Endodermal cell (in vitro differentiated cells): ENCODE results near the gene MFSD2A. TPM values are rescaled to one million over a fixed set of nuclear protein-coding genes. Genes with fewer than 3 reads are reported as not detected.
"Not testable (repeated sequence)": the region's sequence is repeated elsewhere in the genome, so short reads cannot be mapped to it uniquely, and the experiment has no call there.

ENCODE experiments used
- DNase-seq: peaks from one replicate; pipeline ENCODE4 v3.0.0-alpha.2; 2017
- H3K27ac ChIP-seq: 2 replicates; pipeline ENCODE4 v1.5.1; 2013; ENCODE audit warnings: mild to moderate bottlenecking, low read depth, low read length, moderate library complexity
- H3K27me3 ChIP-seq: 2 replicates; pipeline ENCODE4 v1.6.1; 2013; ENCODE audit warnings: mild to moderate bottlenecking, low read length, moderate library complexity; ENCODE audit not compliant: insufficient read depth, control insufficient read depth, poor library complexity, severe bottlenecking
- H3K36me3 ChIP-seq: 2 replicates; pipeline ENCODE4 v1.7.0; 2013; ENCODE audit warnings: mild to moderate bottlenecking, low read length, moderate library complexity; ENCODE audit not compliant: control insufficient read depth, insufficient read depth
- H3K4me1 ChIP-seq: one replicate; pipeline ENCODE4 v1.7.0; 2013; ENCODE audit warnings: low read length; ENCODE audit not compliant: control insufficient read depth, insufficient read depth
- H3K4me3 ChIP-seq: 2 replicates; pipeline ENCODE4 v1.5.1; 2013; ENCODE audit warnings: mild to moderate bottlenecking, low read length, moderate library complexity
- H3K9ac ChIP-seq: 2 replicates; pipeline ENCODE4 v1.6.1; 2013; ENCODE audit warnings: mild to moderate bottlenecking, low read length, moderate library complexity; ENCODE audit not compliant: poor library complexity, severe bottlenecking; ENCODE audit errors: extremely low read depth
- H3K9me3 ChIP-seq: 2 replicates; pipeline ENCODE4 v1.6.1; 2013; ENCODE audit warnings: mild to moderate bottlenecking, low read length, moderate library complexity; ENCODE audit not compliant: control insufficient read depth
- H3K27ac Mint-ChIP-seq: 2 replicates; pipeline ENCODE4 v1.8.0; 2020; ENCODE audit warnings: mixed read lengths
- H3K27me3 Mint-ChIP-seq: 2 replicates; pipeline ENCODE4 v1.8.0; 2021; ENCODE audit warnings: mild to moderate bottlenecking, mixed read lengths; ENCODE audit not compliant: insufficient read depth
- H3K36me3 Mint-ChIP-seq: 2 replicates; pipeline ENCODE4 v1.8.0; 2020; ENCODE audit warnings: low read depth, mixed read lengths
- H3K4me1 Mint-ChIP-seq: 2 replicates; pipeline ENCODE4 v1.8.0; 2020; ENCODE audit warnings: mixed read lengths
- H3K4me3 Mint-ChIP-seq: 2 replicates; pipeline ENCODE4 v1.8.0; 2020; ENCODE audit warnings: mild to moderate bottlenecking, moderate library complexity, mixed read lengths
- H3K9me3 Mint-ChIP-seq: 2 replicates; pipeline ENCODE4 v1.8.0; 2020; ENCODE audit warnings: mild to moderate bottlenecking, mixed read lengths
- WGBS, 2 experiments: methylation state at CpG; one replicate each; pipeline versions ENCODE4 v1.1.5 to v1.1.7; 2013; ENCODE audit warnings: missing lambda C conversion rate in 2 of 2, mixed read lengths in 1 of 2; ENCODE audit not compliant: insufficient coverage in 1 of 2, insufficient read length in 1 of 2; 5-methylcytosine and 5-hydroxymethylcytosine counted together
- total RNA-seq, 2 donors: library from RNA; stranded (reverse); fragmentation: NEBNext Ultra II Directional in 1 of 2; extraction: Animal tissue kit (Norgen Biotek cat#: 25700) in 1 of 2; gene quantifications; 2 replicates in 1 of 2; 3 replicates in 1 of 2; pipeline ENCODE4 v1.2.1, GENCODE V29; 2021
- TF ChIP-seq, protein P1 (sequence below): fragments of 200-600 bp; sonication (generic); conservative IDR thresholded peaks from 2 replicates; pipeline ENCODE4 v1.5.0; 2021; ENCODE audit warnings: antibody characterized with exemption, mild to moderate bottlenecking

MFSD2A gene
- total RNA-seq, 2 donors from 2014 or later = 6.3 to 8.5 TPM

DNA sequence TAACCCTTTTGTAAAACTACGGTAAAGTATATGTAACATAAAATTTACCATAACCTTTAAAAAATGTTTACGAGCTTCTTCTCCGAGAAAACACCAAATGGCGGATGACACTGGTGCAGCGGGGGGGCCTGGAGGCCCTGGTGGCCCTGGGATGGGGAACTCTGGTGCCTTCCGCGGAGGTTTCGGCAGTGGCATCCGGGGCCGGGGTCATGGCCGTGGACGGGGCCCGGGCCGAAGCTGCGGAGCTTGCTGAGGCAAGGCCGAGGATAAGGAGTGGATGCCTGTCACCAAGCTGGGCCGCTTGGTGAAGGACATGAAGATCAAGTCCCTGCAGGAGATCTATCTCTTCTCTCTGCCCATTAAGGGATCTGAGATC lies 7.5 kb downstream of the MFSD2A start:
- DNase-seq = no peak
- no peak overlapping the region for H3K4me3 ChIP-seq
- no peaks in the 10 kb centered on the region for H3K9me3 ChIP-seq
- peaks cover 29% of the 10 kb centered on the region for H3K36me3 Mint-ChIP-seq
- H3K4me1 Mint-ChIP-seq = no peaks in the 10 kb centered on the region
- no peak overlapping the region for H3K27ac Mint-ChIP-seq
- no peaks in the 10 kb centered on the region for H3K36me3 ChIP-seq
- no peaks in the 10 kb centered on the region for H3K4me1 ChIP-seq
- H3K9me3 Mint-ChIP-seq = no peaks in the 10 kb centered on the region
- no peak overlapping the region for H3K4me3 Mint-ChIP-seq
- H3K27me3 ChIP-seq = no peaks in the 10 kb centered on the region
- TF ChIP-seq, protein P1, sequence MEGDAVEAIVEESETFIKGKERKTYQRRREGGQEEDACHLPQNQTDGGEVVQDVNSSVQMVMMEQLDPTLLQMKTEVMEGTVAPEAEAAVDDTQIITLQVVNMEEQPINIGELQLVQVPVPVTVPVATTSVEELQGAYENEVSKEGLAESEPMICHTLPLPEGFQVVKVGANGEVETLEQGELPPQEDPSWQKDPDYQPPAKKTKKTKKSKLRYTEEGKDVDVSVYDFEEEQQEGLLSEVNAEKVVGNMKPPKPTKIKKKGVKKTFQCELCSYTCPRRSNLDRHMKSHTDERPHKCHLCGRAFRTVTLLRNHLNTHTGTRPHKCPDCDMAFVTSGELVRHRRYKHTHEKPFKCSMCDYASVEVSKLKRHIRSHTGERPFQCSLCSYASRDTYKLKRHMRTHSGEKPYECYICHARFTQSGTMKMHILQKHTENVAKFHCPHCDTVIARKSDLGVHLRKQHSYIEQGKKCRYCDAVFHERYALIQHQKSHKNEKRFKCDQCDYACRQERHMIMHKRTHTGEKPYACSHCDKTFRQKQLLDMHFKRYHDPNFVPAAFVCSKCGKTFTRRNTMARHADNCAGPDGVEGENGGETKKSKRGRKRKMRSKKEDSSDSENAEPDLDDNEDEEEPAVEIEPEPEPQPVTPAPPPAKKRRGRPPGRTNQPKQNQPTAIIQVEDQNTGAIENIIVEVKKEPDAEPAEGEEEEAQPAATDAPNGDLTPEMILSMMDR = no peak
- H3K27me3 Mint-ChIP-seq = no peaks in the 10 kb centered on the region
- H3K27ac ChIP-seq = no peak overlapping the region
- no peak overlapping the region for H3K9ac ChIP-seq
- 96 to 100% methylated on average over 5 to 17 of the region's 17 CpGs for WGBS, 2 experiments

DNA sequence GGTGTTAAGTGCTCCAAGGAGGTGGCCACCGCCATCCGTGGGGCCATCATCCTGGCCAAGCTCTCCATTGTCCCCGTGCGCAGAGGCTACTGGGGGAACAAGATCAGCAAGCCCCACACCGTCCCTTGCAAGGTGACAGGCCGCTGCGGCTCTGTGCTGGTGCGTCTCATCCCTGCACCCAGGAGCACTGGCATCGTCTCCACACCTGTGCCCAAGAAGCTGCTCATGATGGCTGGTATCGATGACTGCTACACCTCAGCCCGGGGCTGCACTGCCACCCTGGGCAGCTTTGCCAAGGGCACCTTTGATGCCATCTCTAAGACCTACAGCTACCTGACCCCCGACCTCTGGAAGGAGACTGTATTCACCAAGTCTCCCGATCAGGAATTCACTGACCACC lies 8.0 kb downstream of the MFSD2A start:
- H3K27ac Mint-ChIP-seq, H3K4me1 ChIP-seq, H3K4me3 Mint-ChIP-seq, H3K4me1 Mint-ChIP-seq, H3K27me3 ChIP-seq, H3K9me3 ChIP-seq, H3K4me3 ChIP-seq, DNase-seq, H3K27me3 Mint-ChIP-seq, H3K27ac ChIP-seq, H3K9me3 Mint-ChIP-seq, H3K9ac ChIP-seq, H3K36me3 ChIP-seq: not testable (repeated sequence)
- H3K36me3 Mint-ChIP-seq = peaks cover 29% of the 10 kb centered on the region
- WGBS, 2 experiments = 93 to 98% methylated on average over 7 to 9 of the region's 13 CpGs

DNA sequence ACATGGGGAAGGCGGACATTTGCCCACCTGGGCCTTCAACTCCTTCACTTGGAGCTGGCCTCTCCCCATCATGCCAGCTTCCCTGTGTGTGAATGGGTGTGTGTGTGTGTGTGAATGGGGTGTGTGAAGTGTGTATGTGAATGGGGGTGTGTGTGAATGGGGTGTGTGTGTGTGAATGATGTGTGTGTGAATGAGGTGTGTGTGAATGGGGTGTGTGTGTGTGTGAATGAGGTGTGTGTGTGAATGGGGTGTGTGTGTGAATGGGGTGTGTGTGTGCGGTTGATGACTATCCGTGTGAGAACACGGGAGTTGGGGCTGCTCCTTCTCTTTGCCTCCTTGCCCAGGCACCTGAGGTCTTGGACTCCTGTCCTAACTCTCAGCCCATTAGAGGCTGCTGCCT lies 9.6 kb downstream of the MFSD2A start:
- H3K27me3 ChIP-seq = no peaks in the 10 kb centered on the region
- no peak overlapping the region for H3K27ac ChIP-seq
- no peaks in the 10 kb centered on the region for H3K27me3 Mint-ChIP-seq
- no peaks in the 10 kb centered on the region for H3K36me3 ChIP-seq
- no peaks in the 10 kb centered on the region for H3K9me3 Mint-ChIP-seq
- H3K4me1 Mint-ChIP-seq = no peaks in the 10 kb centered on the region
- TF ChIP-seq, protein P1 = no peak
- DNase-seq = no peak
- peaks cover 24% of the 10 kb centered on the region for H3K36me3 Mint-ChIP-seq
- H3K9ac ChIP-seq = no peak overlapping the region
- no peak overlapping the region for H3K27ac Mint-ChIP-seq
- no peaks in the 10 kb centered on the region for H3K4me1 ChIP-seq
- H3K4me3 Mint-ChIP-seq = no peak overlapping the region
- H3K9me3 ChIP-seq = no peaks in the 10 kb centered on the region
- no peak overlapping the region for H3K4me3 ChIP-seq
- 90 to 94% methylated on average over 3 to 4 of the region's 4 CpGs for WGBS, 2 experiments

DNA sequence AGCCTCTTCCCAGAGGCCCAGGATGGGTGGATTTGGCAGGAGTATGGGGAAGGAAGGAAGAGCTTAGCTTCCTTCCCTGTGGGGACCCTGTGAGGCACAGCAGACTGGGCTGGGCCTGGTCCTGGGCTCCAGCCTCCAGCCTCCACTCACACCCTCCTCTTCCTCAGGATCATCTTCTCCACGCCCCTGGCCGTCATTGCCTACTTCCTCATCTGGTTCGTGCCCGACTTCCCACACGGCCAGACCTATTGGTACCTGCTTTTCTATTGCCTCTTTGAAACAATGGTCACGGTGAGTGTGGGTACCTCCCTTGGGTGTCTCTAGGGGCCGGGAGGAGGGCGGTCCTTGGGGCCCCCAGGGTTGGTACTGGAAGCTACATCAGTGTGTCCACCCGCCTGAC lies 10.1 kb downstream of the MFSD2A start:
- no peak overlapping the region for H3K27ac ChIP-seq
- H3K9me3 Mint-ChIP-seq = no peaks in the 10 kb centered on the region
- no peaks in the 10 kb centered on the region for H3K27me3 ChIP-seq
- no peaks in the 10 kb centered on the region for H3K4me1 Mint-ChIP-seq
- no peak for DNase-seq
- TF ChIP-seq, protein P1 = no peak
- H3K36me3 ChIP-seq = no peaks in the 10 kb centered on the region
- no peaks in the 10 kb centered on the region for H3K27me3 Mint-ChIP-seq
- WGBS, 2 experiments = 96 to 97% methylated on average over 9 of the region's 9 CpGs
- H3K9ac ChIP-seq = no peak overlapping the region
- H3K36me3 Mint-ChIP-seq = peaks cover 22% of the 10 kb centered on the region
- H3K4me3 ChIP-seq = no peak overlapping the region
- no peak overlapping the region for H3K27ac Mint-ChIP-seq
- H3K4me1 ChIP-seq = no peaks in the 10 kb centered on the region
- no peak overlapping the region for H3K4me3 Mint-ChIP-seq
- no peaks in the 10 kb centered on the region for H3K9me3 ChIP-seq
